Body of pancreas (tissue), 4 donors: ENCODE measurements around the gene ENTPD1.

Source experiments
- POLR2A ChIP-seq, 3 donors: fragments of 450-650 bp; IDR thresholded peaks; one replicate each; pipeline ENCODE4 v1.6.1; 2016; ENCODE audit warnings: antibody characterized with exemption in 3 of 3, mild to moderate bottlenecking in 2 of 3
- TF ChIP-seq, protein P1 (sequence below), 7 experiments: fragments of 450-650 bp in 4 of 7; fragments of 200-600 bp in 3 of 7; sonication (generic) in 3 of 7; IDR thresholded peaks; one replicate each; pipeline ENCODE4 v1.5.1; 2016 to 2019; ENCODE audit warnings: antibody characterized with exemption in 7 of 7

DNA sequence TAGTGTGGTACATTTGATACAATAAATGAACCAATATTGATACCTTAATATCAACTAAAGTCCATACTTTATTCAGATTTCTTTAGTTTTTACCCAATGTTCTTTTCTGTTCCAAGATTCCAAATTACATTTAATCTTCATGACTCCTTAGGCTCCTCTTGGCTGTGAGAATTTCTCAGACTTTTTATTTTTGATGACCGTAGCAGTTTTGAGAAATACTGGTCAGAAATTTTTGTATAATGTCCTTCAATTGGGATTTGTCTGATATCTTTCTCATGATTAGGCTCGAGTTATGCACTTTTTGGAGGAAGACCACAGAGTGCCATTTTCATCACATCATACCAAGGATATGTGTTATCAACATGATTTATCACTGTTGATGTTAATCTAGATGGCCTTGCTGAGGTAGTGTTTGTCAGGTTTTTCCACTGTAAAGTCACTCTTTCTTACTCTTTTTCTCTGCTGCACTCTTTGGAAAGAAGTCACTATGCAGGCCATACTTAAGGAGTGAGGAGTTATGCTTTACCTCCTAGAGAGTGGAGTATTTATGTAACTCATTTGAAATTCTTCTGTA, 12.9 kb upstream of the ENTPD1 start:
- TF ChIP-seq, protein P1, sequence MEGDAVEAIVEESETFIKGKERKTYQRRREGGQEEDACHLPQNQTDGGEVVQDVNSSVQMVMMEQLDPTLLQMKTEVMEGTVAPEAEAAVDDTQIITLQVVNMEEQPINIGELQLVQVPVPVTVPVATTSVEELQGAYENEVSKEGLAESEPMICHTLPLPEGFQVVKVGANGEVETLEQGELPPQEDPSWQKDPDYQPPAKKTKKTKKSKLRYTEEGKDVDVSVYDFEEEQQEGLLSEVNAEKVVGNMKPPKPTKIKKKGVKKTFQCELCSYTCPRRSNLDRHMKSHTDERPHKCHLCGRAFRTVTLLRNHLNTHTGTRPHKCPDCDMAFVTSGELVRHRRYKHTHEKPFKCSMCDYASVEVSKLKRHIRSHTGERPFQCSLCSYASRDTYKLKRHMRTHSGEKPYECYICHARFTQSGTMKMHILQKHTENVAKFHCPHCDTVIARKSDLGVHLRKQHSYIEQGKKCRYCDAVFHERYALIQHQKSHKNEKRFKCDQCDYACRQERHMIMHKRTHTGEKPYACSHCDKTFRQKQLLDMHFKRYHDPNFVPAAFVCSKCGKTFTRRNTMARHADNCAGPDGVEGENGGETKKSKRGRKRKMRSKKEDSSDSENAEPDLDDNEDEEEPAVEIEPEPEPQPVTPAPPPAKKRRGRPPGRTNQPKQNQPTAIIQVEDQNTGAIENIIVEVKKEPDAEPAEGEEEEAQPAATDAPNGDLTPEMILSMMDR (IDR thresholded peaks at IDR 0.05) = no peak
- no peak for TF ChIP-seq POLR2A (IDR thresholded peaks at IDR 0.05)
